HepG2 (cell line): ENCODE results near the gene ANKRD44. TPM values are rescaled to one million over a fixed set of nuclear protein-coding genes. Genes with fewer than 3 reads are reported as not detected.

ENCODE experiments used
- ATAC-seq: fragments of 200-7000 bp; cut with Tn5 transposase; 3 replicates; pipeline ENCODE4 v1.9.1; 2020; ENCODE audit warnings: mild to moderate bottlenecking, moderate library complexity
- BruUV-seq: library from RNA; stranded (reverse); fragments of 400-500 nt; replicated peaks from 2 replicates; lab custom pipeline; 2021; lab: Mats Ljungman, UMichigan
- CTCF ChIA-PET: fragments of 300-600 bp; formaldehyde crosslinking; extraction: SDS; loops from one replicate; lab custom pipeline; 2021; ENCODE audit warnings: low total read pairs, inconsistent platforms, low intra/inter-chr PET ratio; lab: Yijun Ruan, JAX
- POLR2A ChIA-PET: fragments of 350-600 bp; sonication (Branson Sonifier 250); formaldehyde crosslinking; loops from one replicate; lab custom pipeline; 2020; ENCODE audit warnings: antibody characterized with exemption, inconsistent platforms; lab: Yijun Ruan, JAX
- DNase-seq: peaks from one replicate; pipeline ENCODE4 v3.0.0-alpha.2; 2015; ENCODE audit warnings: low spot score
- FAIRE-seq: peaks from 3 replicates; lab custom pipeline; 2011; peaks lifted over from hg19 to GRCh38; lab: Jason Lieb, UNC
- H2AFZ ChIP-seq: one replicate; pipeline ENCODE4 v1.6.1; 2011; ENCODE audit warnings: low read length, inconsistent platforms
- H3K27ac ChIP-seq: fragments of 300-600 bp; 3 replicates; pipeline ENCODE4 v1.8.0; 2011; ENCODE audit warnings: mixed run types, mild to moderate bottlenecking, mixed read lengths, low read length, inconsistent platforms; ENCODE audit not compliant: insufficient read depth; ENCODE audit errors: extremely low read length
- H3K27me3 ChIP-seq, 2 experiments: fragments of 200-600 bp in 1 of 2; 2 replicates in 1 of 2; 3 replicates in 1 of 2; pipeline versions ENCODE4 v1.6.0 to v1.8.0; 2011; ENCODE audit warnings: low read length in 2 of 2, mild to moderate bottlenecking in 2 of 2, moderate library complexity in 2 of 2, inconsistent platforms in 1 of 2; ENCODE audit not compliant: insufficient read depth in 2 of 2, control insufficient read depth in 1 of 2
- H3K36me3 ChIP-seq, 2 experiments: fragments of 200-600 bp in 1 of 2; replicated peaks in 1 of 2; 2 replicates in 1 of 2; 3 replicates in 1 of 2; pipeline versions ENCODE4 v1.5.1 to v1.8.0; 2011; ENCODE audit warnings: low read length in 2 of 2, inconsistent platforms in 1 of 2; ENCODE audit not compliant: insufficient read depth in 2 of 2, control insufficient read depth in 1 of 2
- H3K4me1 ChIP-seq: 2 replicates; pipeline ENCODE4 v1.5.1; 2012; ENCODE audit warnings: low read length, inconsistent platforms; ENCODE audit not compliant: insufficient read depth
- H3K4me2 ChIP-seq: 2 replicates; pipeline ENCODE4 v1.6.0; 2011; ENCODE audit warnings: low read depth, low read length, inconsistent platforms
- H3K4me3 ChIP-seq, 3 experiments: fragments of 200-600 bp in 1 of 3; sonication (generic), shearing (Covaris generic) in 1 of 3; replicated peaks in 1 of 3; 2 replicates each; pipeline ENCODE4 v1.5.1; 2011 to 2016; ENCODE audit warnings: low read length in 3 of 3, inconsistent platforms in 2 of 3, low read depth in 2 of 3, mild to moderate bottlenecking in 2 of 3, control low read depth in 1 of 3, mixed read lengths in 1 of 3; ENCODE audit not compliant: insufficient read depth in 1 of 3
- H3K79me2 ChIP-seq: one replicate; pipeline ENCODE4 v1.6.1; 2011; ENCODE audit warnings: low read length, inconsistent platforms; ENCODE audit not compliant: insufficient read depth
- H3K9ac ChIP-seq: 2 replicates; pipeline ENCODE4 v1.6.0; 2011; ENCODE audit warnings: mild to moderate bottlenecking, low read depth, low read length, inconsistent platforms; ENCODE audit not compliant: insufficient read depth
- H3K9me3 ChIP-seq: 2 replicates; pipeline ENCODE4 v1.5.1; 2012; ENCODE audit warnings: mild to moderate bottlenecking, low read length
- H4K20me1 ChIP-seq: 2 replicates; pipeline ENCODE4 v1.6.0; 2011; ENCODE audit warnings: inconsistent platforms, mild to moderate bottlenecking, low read length, moderate library complexity; ENCODE audit not compliant: insufficient read depth
- EED ChIP-seq: sonication (generic); formaldehyde crosslinking; IDR thresholded peaks from 2 replicates; pipeline ENCODE4 v1.5.0; 2020; ENCODE audit warnings: mild to moderate bottlenecking, missing genetic modification reagents
- EZH2 ChIP-seq: conservative IDR thresholded peaks from 2 replicates; pipeline ENCODE4 v1.6.1; 2012; ENCODE audit warnings: mild to moderate bottlenecking, low read depth, low read length, moderate library complexity
- GFI1 ChIP-seq: sonication (generic); formaldehyde crosslinking; IDR thresholded peaks from 2 replicates; pipeline ENCODE4 v1.5.0; 2020; ENCODE audit warnings: missing genetic modification reagents, mild to moderate bottlenecking, borderline replicate concordance
- MAFF ChIP-seq: IDR thresholded peaks from 2 replicates; pipeline ENCODE4 v1.6.1; 2011; ENCODE audit warnings: low read depth, low read length, improper control_type of control experiment
- POLR2AphosphoS2 ChIP-seq: IDR thresholded peaks from 2 replicates; pipeline ENCODE4 v1.6.1; 2011; ENCODE audit warnings: low read depth, low read length, improper control_type of control experiment
- PRPF4 ChIP-seq: fragments of 200-400 bp; formaldehyde crosslinking; IDR thresholded peaks from 2 replicates; pipeline ENCODE4 v1.6.1; 2016; ENCODE audit warnings: low read length, low read depth; ENCODE audit not compliant: poor library complexity, severe bottlenecking
- PTBP1 ChIP-seq: fragments of 200-400 bp; formaldehyde crosslinking; IDR thresholded peaks from 2 replicates; pipeline ENCODE4 v1.6.1; 2018; ENCODE audit warnings: low read length, low read depth; ENCODE audit not compliant: poor library complexity, severe bottlenecking
- RBM22 ChIP-seq: fragments of 200-400 bp; formaldehyde crosslinking; optimal IDR thresholded peaks from 2 replicates; pipeline ENCODE3; 2017; ENCODE audit warnings: mild to moderate bottlenecking, low read length, moderate library complexity
- SRSF1 ChIP-seq: fragments of 200-400 bp; formaldehyde crosslinking; optimal IDR thresholded peaks from 2 replicates; pipeline ENCODE3; 2017; ENCODE audit warnings: mild to moderate bottlenecking, low read depth, low read length, moderate library complexity
- SYNCRIP ChIP-seq: fragments of 200-400 bp; formaldehyde crosslinking; IDR thresholded peaks from 2 replicates; pipeline ENCODE4 v1.6.1; 2018; ENCODE audit warnings: mild to moderate bottlenecking, low read depth, low read length; ENCODE audit not compliant: insufficient read depth
- ZNF274 ChIP-seq: sonication (generic); formaldehyde crosslinking; IDR thresholded peaks from 2 replicates; pipeline ENCODE4 v1.5.1; 2020; ENCODE audit warnings: mild to moderate bottlenecking, missing genetic modification reagents
- ZNF317 ChIP-seq: sonication (generic); formaldehyde crosslinking; IDR thresholded peaks from 2 replicates; pipeline ENCODE4 v1.5.0; 2020; ENCODE audit warnings: mild to moderate bottlenecking, missing genetic modification reagents
- ZNF577 ChIP-seq: sonication (generic); formaldehyde crosslinking; IDR thresholded peaks from 2 replicates; pipeline ENCODE4 v1.4.0; 2020; ENCODE audit warnings: mild to moderate bottlenecking, low read depth, missing genetic modification reagents, borderline replicate concordance
- WGBS: methylation state at CpG from one replicate; pipeline ENCODE4 v1.1.6; 2017; ENCODE audit warnings: low lambda C conversion rate; 5-methylcytosine and 5-hydroxymethylcytosine counted together
- in situ Hi-C: cut with HindIII; loops from 2 replicates; pipeline ENCODE4 v1.10.0; 2017; ENCODE audit warnings: low pct_unique_long_range_greater_than_20kb; ENCODE audit not compliant: extremely low pct_ligation_motif_present
- intact Hi-C: fragments of 100-400 bp; cut with micrococcal nuclease; formaldehyde crosslinking; loops from one replicate; pipeline ENCODE4 v1.10.0; 2022; ENCODE audit not compliant: unreplicated experiment
- polyA plus RNA-seq, 8 experiments: library from polyadenylated mRNA; depleted of rRNA in 3 of 8; stranded (reverse) in 7 of 8; unstranded in 1 of 8; fragments of >200 nt; fragmentation: Illumina TruSeq in 4 of 8; extraction: Trizol in 4 of 8; gene quantifications; 2 replicates each; pipeline versions ENCODE4 v1.2.1 to v1.2.3, GENCODE V29; 2011 to 2016; ENCODE audit warnings: low read depth in 4 of 8, missing spikeins in 1 of 8, mixed read lengths in 1 of 8; ENCODE audit not compliant: insufficient read depth in 1 of 8
- total RNA-seq, 5 experiments: library from RNA; depleted of rRNA; stranded (reverse); fragments of >200 nt; fragmentation: Illumina TruSeq; extraction: Trizol; gene quantifications; 2 replicates each; pipeline ENCODE4 v1.2.3, GENCODE V29; 2016; ENCODE audit warnings: low read depth in 1 of 5
- TF ChIP-seq, protein P1 (sequence below), 2 experiments: sonication (generic) in 1 of 2; formaldehyde crosslinking in 1 of 2; IDR thresholded peaks; 2 replicates each; pipeline versions ENCODE4 v1.4.0 to v1.6.1; 2016 to 2020; ENCODE audit warnings: borderline replicate concordance in 1 of 2, low read depth in 1 of 2, mild to moderate bottlenecking in 1 of 2, missing genetic modification reagents in 1 of 2
- TF ChIP-seq, protein P2 (sequence below): sonication (generic); formaldehyde crosslinking; conservative IDR thresholded peaks from 2 replicates; pipeline ENCODE4 v1.4.0; 2020; ENCODE audit warnings: missing genetic modification reagents
- TF ChIP-seq, protein P3 (sequence below): sonication (generic); formaldehyde crosslinking; IDR thresholded peaks from 2 replicates; pipeline ENCODE4 v1.4.0; 2020; ENCODE audit warnings: mild to moderate bottlenecking, missing genetic modification reagents, borderline replicate concordance

Gene ANKRD44
- total and polyA plus RNA-seq, 2 of the 13 experiments (the other 11 are each of a cell fraction or from before 2014, with no cell fraction given) = 0.04 to 0.11 TPM

DNA sequence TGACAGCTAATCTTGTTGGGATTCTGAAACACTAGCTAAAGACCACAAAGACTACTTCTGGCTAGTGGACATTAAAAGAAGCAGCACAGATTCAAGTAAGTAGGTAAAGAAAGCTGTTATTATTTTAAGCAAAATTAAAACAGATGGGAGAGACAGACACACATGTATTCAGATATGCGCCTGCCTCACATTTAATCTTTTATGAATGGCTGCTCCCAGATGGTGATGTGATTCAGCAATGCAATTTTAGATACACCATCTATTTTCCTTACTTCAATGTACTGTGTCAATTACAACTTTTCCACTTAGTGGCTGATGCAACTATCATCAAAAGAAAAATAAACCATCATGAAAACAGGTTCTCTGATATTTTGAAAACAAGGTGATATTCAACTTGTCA, 251.1 kb downstream of the ANKRD44 start:
- ChIA-PET POLR2A (no interaction called here), CTCF (no interaction called here)
- TF ChIP-seq ZNF577 (CRISPR knock-in tag) (no peak), SRSF1 (no peak), GFI1 (CRISPR knock-in tag) (no peak), ZNF274 (no peak), SYNCRIP (no peak), PRPF4 (no peak), POLR2AphosphoS2 (no peak), MAFF (no peak), EZH2 (no peak), ZNF317 (CRISPR knock-in tag) (no peak), PTBP1 (no peak), RBM22 (no peak), EED (CRISPR knock-in tag) (no peak)
- TF ChIP-seq, protein P1, sequence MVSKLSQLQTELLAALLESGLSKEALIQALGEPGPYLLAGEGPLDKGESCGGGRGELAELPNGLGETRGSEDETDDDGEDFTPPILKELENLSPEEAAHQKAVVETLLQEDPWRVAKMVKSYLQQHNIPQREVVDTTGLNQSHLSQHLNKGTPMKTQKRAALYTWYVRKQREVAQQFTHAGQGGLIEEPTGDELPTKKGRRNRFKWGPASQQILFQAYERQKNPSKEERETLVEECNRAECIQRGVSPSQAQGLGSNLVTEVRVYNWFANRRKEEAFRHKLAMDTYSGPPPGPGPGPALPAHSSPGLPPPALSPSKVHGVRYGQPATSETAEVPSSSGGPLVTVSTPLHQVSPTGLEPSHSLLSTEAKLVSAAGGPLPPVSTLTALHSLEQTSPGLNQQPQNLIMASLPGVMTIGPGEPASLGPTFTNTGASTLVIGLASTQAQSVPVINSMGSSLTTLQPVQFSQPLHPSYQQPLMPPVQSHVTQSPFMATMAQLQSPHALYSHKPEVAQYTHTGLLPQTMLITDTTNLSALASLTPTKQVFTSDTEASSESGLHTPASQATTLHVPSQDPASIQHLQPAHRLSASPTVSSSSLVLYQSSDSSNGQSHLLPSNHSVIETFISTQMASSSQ (IDR thresholded peaks at IDR 0.05; ENCODE audit: low read depth) = no peak
- TF ChIP-seq, protein P1 (CRISPR knock-in tag; IDR thresholded peaks at IDR 0.05; ENCODE audit: borderline replicate concordance) = no peak
- TF ChIP-seq, protein P2, sequence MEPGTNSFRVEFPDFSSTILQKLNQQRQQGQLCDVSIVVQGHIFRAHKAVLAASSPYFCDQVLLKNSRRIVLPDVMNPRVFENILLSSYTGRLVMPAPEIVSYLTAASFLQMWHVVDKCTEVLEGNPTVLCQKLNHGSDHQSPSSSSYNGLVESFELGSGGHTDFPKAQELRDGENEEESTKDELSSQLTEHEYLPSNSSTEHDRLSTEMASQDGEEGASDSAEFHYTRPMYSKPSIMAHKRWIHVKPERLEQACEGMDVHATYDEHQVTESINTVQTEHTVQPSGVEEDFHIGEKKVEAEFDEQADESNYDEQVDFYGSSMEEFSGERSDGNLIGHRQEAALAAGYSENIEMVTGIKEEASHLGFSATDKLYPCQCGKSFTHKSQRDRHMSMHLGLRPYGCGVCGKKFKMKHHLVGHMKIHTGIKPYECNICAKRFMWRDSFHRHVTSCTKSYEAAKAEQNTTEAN (CRISPR knock-in tag) = no peak
- TF ChIP-seq, protein P3, sequence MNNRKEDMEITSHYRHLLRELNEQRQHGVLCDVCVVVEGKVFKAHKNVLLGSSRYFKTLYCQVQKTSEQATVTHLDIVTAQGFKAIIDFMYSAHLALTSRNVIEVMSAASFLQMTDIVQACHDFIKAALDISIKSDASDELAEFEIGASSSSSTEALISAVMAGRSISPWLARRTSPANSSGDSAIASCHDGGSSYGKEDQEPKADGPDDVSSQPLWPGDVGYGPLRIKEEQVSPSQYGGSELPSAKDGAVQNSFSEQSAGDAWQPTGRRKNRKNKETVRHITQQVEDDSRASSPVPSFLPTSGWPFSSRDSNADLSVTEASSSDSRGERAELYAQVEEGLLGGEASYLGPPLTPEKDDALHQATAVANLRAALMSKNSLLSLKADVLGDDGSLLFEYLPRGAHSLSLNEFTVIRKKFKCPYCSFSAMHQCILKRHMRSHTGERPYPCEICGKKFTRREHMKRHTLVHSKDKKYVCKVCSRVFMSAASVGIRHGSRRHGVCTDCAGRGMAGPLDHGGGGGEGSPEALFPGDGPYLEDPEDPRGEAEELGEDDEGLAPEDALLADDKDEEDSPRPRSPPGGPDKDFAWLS (CRISPR knock-in tag) = no peak

More for the DNA sequence above, 251.1 kb downstream of the ANKRD44 start:
- no TSS peak for BruUV-seq
- Histone ChIP-seq H2AFZ (no peak overlapping the region), H3K27me3 (no peaks in the 10 kb centered on the region), H3K27ac (no peak overlapping the region), H4K20me1 (no peaks in the 10 kb centered on the region), H3K4me2 (no peak overlapping the region), H3K4me3 (no peak overlapping the region), H3K9me3 (peaks cover 11% of the 10 kb centered on the region; the same call in 1 of the 2 replicates), H3K36me3 (no peaks in the 10 kb centered on the region), H3K4me1 (no peaks in the 10 kb centered on the region), H3K9ac (no peak overlapping the region), H3K79me2 (no peaks in the 10 kb centered on the region)
- DNase-seq (no peak), ATAC-seq (no peak), FAIRE-seq (no peak)
- intact Hi-C loops (no loop called here), in situ Hi-C loops (no loop called here)
- WGBS = 3% methylated on average over 1 of the region's 1 CpG
